ENCODE measurements around the gene REELD1. TPM values are rescaled to one million over a fixed set of nuclear protein-coding genes. Genes with fewer than 3 reads are reported as not detected.
A peak's percentile ranks its signal among the peaks of the same experiment; 100 is the strongest.

REELD1 gene
- total and polyA plus RNA-seq, 8 donors, result 0.11 to 0.81 (median 0.27) TPM; not detected in 1

GRCh38 chr4:146235654-146236177 lies 21.4 kb downstream of the REELD1 start:
- Histone ChIP-seq H3K4me1 (peaks cover 0 to 11% of the 10 kb centered on the region in 2 donors), H3K27ac (peak overlapping the region in 1 of 2 donors; percentile 34), H3K9me3 (peaks cover 0 to 7% of the 10 kb centered on the region in 2 donors), H3K36me3 (no peaks in the 10 kb centered on the region), H3K27me3 (no peaks in the 10 kb centered on the region), H3K4me3 (no peak overlapping the region)
- DNase-seq (no peak), ATAC-seq (peak; percentile 69)
- TF ChIP-seq, protein P1, sequence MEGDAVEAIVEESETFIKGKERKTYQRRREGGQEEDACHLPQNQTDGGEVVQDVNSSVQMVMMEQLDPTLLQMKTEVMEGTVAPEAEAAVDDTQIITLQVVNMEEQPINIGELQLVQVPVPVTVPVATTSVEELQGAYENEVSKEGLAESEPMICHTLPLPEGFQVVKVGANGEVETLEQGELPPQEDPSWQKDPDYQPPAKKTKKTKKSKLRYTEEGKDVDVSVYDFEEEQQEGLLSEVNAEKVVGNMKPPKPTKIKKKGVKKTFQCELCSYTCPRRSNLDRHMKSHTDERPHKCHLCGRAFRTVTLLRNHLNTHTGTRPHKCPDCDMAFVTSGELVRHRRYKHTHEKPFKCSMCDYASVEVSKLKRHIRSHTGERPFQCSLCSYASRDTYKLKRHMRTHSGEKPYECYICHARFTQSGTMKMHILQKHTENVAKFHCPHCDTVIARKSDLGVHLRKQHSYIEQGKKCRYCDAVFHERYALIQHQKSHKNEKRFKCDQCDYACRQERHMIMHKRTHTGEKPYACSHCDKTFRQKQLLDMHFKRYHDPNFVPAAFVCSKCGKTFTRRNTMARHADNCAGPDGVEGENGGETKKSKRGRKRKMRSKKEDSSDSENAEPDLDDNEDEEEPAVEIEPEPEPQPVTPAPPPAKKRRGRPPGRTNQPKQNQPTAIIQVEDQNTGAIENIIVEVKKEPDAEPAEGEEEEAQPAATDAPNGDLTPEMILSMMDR (IDR thresholded peaks at IDR 0.05), result no peak
- intact Hi-C loops (cut with DNase I), result no loop called here

DNA sequence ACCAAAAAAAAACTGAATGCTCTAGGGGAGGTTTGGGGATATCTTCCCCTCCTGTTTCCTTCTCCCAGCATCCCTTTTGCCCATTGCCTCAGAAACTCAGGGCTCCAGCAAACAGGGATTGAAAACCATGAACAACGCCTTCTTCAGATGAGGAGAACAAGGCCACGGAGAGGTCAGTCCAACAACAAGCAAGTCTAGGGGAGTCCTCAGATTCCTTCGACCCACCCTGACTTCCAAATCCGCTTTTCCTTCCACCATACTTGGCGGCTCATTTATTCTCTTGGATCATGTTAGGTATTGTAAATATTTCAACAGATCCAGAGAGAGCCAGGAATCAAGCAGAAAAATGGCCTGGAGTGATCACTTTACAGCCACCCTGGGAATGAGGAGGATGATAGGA lies 21.9 kb downstream of the REELD1 start:
- no peaks in the 10 kb centered on the region for H3K36me3 ChIP-seq
- no peak overlapping the region for H3K4me3 ChIP-seq
- peaks cover 0 to 7% of the 10 kb centered on the region in 2 donors for H3K9me3 ChIP-seq
- TF ChIP-seq, protein P1 (IDR thresholded peaks at IDR 0.05), result no peak
- peak overlapping the region; percentile 10 to 34 for H3K27ac ChIP-seq
- no peaks in the 10 kb centered on the region for H3K27me3 ChIP-seq
- DNase-seq (no peak), ATAC-seq (no peak)
- intact Hi-C loops (cut with DNase I), result no loop called here
- peaks cover 0 to 14% of the 10 kb centered on the region in 2 donors for H3K4me1 ChIP-seq

- no peak overlapping the region for H3K27ac ChIP-seq
- peaks cover 0 to 16% of the 10 kb centered on the region in 2 donors for H3K4me1 ChIP-seq
- no peaks in the 10 kb centered on the region for H3K27me3 ChIP-seq
- TF ChIP-seq, protein P1 (IDR thresholded peaks at IDR 0.05), result no peak
- ATAC-seq (no peak), DNase-seq (no peak)
- no peak overlapping the region for H3K4me3 ChIP-seq
- H3K36me3 ChIP-seq, result no peaks in the 10 kb centered on the region
- intact Hi-C loops (cut with DNase I), result no loop called here
- peaks cover 0 to 4% of the 10 kb centered on the region in 2 donors for H3K9me3 ChIP-seq
Observed at GRCh38 chr4:146237092-146237491, 22.8 kb downstream of the REELD1 start.

DNA sequence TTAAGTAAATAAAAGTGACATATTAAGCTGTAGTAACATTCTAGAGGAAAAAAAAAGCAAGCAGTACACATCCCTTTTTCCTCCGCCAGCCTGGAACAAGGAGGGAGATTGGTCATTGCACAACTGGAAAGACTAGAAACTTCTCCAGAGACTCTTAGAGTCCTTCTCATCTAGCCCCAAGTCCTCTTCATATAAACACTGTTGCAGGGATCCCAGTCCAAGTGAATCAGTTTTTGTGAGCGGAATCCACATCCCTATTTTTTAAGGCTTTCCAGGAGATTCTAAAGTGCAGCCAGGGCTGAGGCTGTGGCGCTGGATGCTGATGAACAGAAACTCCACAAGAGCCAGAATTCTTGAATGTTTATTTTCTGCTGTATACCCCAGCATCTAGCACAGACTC lies 23.8 kb downstream of the REELD1 start:
- intact Hi-C loops (cut with DNase I), result no loop called here
- peaks cover 0 to 21% of the 10 kb centered on the region in 2 donors for H3K4me1 ChIP-seq
- no peak for DNase-seq

GRCh38 chr4:146243141-146243882 lies 29.0 kb downstream of the REELD1 start:
- Histone ChIP-seq H3K27me3 (peaks cover 0 to 6% of the 10 kb centered on the region in 2 donors), H3K36me3 (no peaks in the 10 kb centered on the region), H3K27ac (peak overlapping the region; percentile 86), H3K4me3 (no peak overlapping the region), H3K9me3 (no peaks in the 10 kb centered on the region), H3K4me1 (peaks cover 7 to 21% of the 10 kb centered on the region in 2 donors)
- TF ChIP-seq, protein P1 (IDR thresholded peaks at IDR 0.05), result peak in 1 of 2 donors; percentile 47
- ATAC-seq (no peak), DNase-seq (peak in 1 of 4 donors; percentile 82)
- intact Hi-C loops (cut with DNase I), result no loop called here

More for the DNA sequence above, 23.8 kb downstream of the REELD1 start:
- TF ChIP-seq, protein P1 (IDR thresholded peaks at IDR 0.05), result no peak
- Histone ChIP-seq H3K27me3 (peaks cover 0 to under 1% of the 10 kb centered on the region in 2 donors), H3K9me3 (no peaks in the 10 kb centered on the region), H3K36me3 (no peaks in the 10 kb centered on the region), H3K27ac (no peak overlapping the region), H3K4me3 (no peak overlapping the region)
- ATAC-seq, result no peak

All from left lung (tissue), 10 donors.